ENCODE results near the gene PODN. TPM values are rescaled to one million over a fixed set of nuclear protein-coding genes. Genes with fewer than 3 reads are reported as not detected.

Gene PODN
- total and polyA plus RNA-seq, 2 donors (not counting 3 experiments of a cell fraction or from before 2014, with no cell fraction given) = 1.3 to 1.5 TPM

DNA sequence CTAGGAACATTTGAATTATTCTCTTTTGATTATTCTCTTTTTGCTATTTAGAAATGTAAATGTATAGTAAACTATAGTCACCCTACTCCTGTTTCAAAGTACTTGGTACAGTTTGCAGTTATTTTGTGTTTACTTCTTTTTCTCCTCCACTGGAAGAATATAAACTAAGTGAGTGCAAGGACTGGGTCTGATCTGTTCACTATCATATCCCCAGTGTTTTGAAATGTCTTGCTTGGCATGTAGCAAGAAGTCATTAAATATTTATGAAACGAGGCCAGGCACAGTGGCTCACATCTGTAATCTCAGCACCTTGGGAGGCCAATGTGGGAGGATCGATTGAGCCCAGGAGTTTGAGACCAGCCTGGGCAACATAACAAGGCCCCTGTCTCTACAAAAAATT is 35.8 kb upstream of the PODN start:
- no peak for DNase-seq (ENCODE audit: low read depth, low spot score)
- intact Hi-C loops (cut with micrococcal nuclease) = no loop called here
- POLR2A ChIA-PET = interaction anchor here (0.7 kb wide), 1 partner anchor 35 kb away, joined by 3 read pairs; no protein-coding TSS in a partner anchor

More for the DNA sequence above, 35.8 kb upstream of the PODN start:
- no peak overlapping the region for H2AFZ ChIP-seq (ENCODE audit: low read depth, low read length)
- peaks cover 21% of the 10 kb centered on the region for H3K79me2 ChIP-seq (ENCODE audit: control insufficient read depth, insufficient read depth, low read length)
- H4K20me1 ChIP-seq (replicated peaks; ENCODE audit: control insufficient read depth, extremely low read depth, insufficient read depth, low read length) = no peaks in the 10 kb centered on the region
- CTCF ChIA-PET = interaction anchor here (1.2 kb wide), 1 partner anchor 12 kb away, joined by 5 read pairs; no protein-coding TSS in a partner anchor
- TF ChIP-seq POLR2AphosphoS5 (IDR thresholded peaks at IDR 0.05; ENCODE audit: insufficient read depth, low read depth, low read length) (no peak), FOS (IDR thresholded peaks at IDR 0.05; ENCODE audit: borderline replicate concordance, insufficient read depth, low read length) (no peak), MAX (IDR thresholded peaks at IDR 0.05; ENCODE audit: insufficient read depth, insufficient read length) (no peak), POLR2A (IDR thresholded peaks at IDR 0.05; ENCODE audit: low read depth, low read length) (no peak), JUN (IDR thresholded peaks at IDR 0.05; ENCODE audit: borderline replicate concordance, insufficient read depth, insufficient read length, low read depth) (no peak), CTCF (IDR thresholded peaks at IDR 0.05; ENCODE audit: extremely low read depth in 1 of 2, insufficient read depth in 1 of 2, low read depth in 1 of 2, low read length in 2 of 2) (no peak), MYC (IDR thresholded peaks at IDR 0.05; ENCODE audit: low read depth, low read length) (no peak), GATA2 (IDR thresholded peaks at IDR 0.05; ENCODE audit: insufficient read depth, insufficient read length, low read depth, low read length) (no peak), EZH2 (IDR thresholded peaks at IDR 0.05; ENCODE audit: borderline replicate concordance, low read depth, low read length, severe bottlenecking) (no peak)
- no peak for FAIRE-seq
- H3K4me2 ChIP-seq (ENCODE audit: insufficient read depth, low read length) = no peak overlapping the region
- dilution Hi-C loops (cut with MboI; ENCODE audit: extremely low pct_ligation_motif_present, low sequenced_read_pairs) = no loop called here
- no peak overlapping the region for H3K27ac ChIP-seq (ENCODE audit: insufficient read depth, low read depth, low read length)
- peaks cover 0 to 3% of the 10 kb centered on the region in 2 experiments for H3K36me3 ChIP-seq (ENCODE audit: control insufficient read depth in 2 of 2, extremely low read depth in 1 of 2, insufficient read depth in 2 of 2, low read length in 2 of 2)
- no peaks in the 10 kb centered on the region for H3K27me3 ChIP-seq (ENCODE audit: control insufficient read depth in 2 of 2, insufficient read depth in 2 of 2, low read length in 2 of 2)
- no peak overlapping the region for H3K9ac ChIP-seq (replicated peaks; ENCODE audit: extremely low read depth, insufficient read depth, low read length)
- H3K4me1 ChIP-seq (ENCODE audit: control insufficient read depth, extremely low read depth, insufficient read depth, low read length) = peaks cover 2% of the 10 kb centered on the region
- H3K4me3 ChIP-seq (replicated peaks in 1 of 3; ENCODE audit: insufficient read depth in 1 of 3, low read depth in 1 of 3, low read length in 3 of 3) = no peak overlapping the region
- H3K9me1 ChIP-seq (replicated peaks; ENCODE audit: control insufficient read depth, extremely low read depth, insufficient read depth, low read length) = peaks cover 2% of the 10 kb centered on the region
- no peaks in the 10 kb centered on the region for H3K9me3 ChIP-seq (replicated peaks; ENCODE audit: control insufficient read depth, insufficient read depth, low read length)
- no TSS peak for BruUV-seq (replicated peaks)
